Calu3 (cell line): ENCODE data around the gene SLC16A2. TPM values are rescaled to one million over a fixed set of nuclear protein-coding genes. Genes with fewer than 3 reads are reported as not detected.
"Not testable (repeated sequence)": the region's sequence is repeated elsewhere in the genome, so short reads cannot be mapped to it uniquely, and the experiment has no call there.

ENCODE experiments used
- BruUV-seq: library from RNA; stranded (reverse); fragments of 400-500 nt; replicated peaks from 2 replicates; lab custom pipeline; 2021; lab: Mats Ljungman, UMichigan
- CTCF ChIA-PET: fragments of 300-600 bp; sonication (Branson Sonifier 250); formaldehyde crosslinking; loops from one replicate; lab custom pipeline; 2022; ENCODE audit warnings: antibody characterized with exemption; lab: Charles Lee
- DNase-seq: peaks from one replicate; pipeline ENCODE4 v3.0.0; 2022
- H3K27ac Mint-ChIP-seq: one replicate; pipeline ENCODE4 v1.8.0; 2022; ENCODE audit warnings: mixed read lengths; ENCODE audit not compliant: unreplicated experiment
- H3K27me3 Mint-ChIP-seq: one replicate; pipeline ENCODE4 v1.8.0; 2022; ENCODE audit warnings: mixed read lengths; ENCODE audit not compliant: unreplicated experiment
- H3K36me3 Mint-ChIP-seq: one replicate; pipeline ENCODE4 v1.8.0; 2022; ENCODE audit warnings: mild to moderate bottlenecking, moderate library complexity, mixed read lengths; ENCODE audit not compliant: insufficient read depth, unreplicated experiment
- H3K4me1 Mint-ChIP-seq: one replicate; pipeline ENCODE4 v1.8.0; 2022; ENCODE audit warnings: mild to moderate bottlenecking, low read depth, mixed read lengths; ENCODE audit not compliant: unreplicated experiment
- H3K4me3 Mint-ChIP-seq: one replicate; pipeline ENCODE4 v1.8.0; 2022; ENCODE audit warnings: mild to moderate bottlenecking, low read depth, moderate library complexity, mixed read lengths; ENCODE audit not compliant: unreplicated experiment
- H3K9me3 Mint-ChIP-seq: one replicate; pipeline ENCODE4 v1.8.0; 2022; ENCODE audit warnings: low read depth, mixed read lengths; ENCODE audit not compliant: unreplicated experiment
- CTCF ChIP-seq: fragments of 200-600 bp; IDR thresholded peaks from one replicate; pipeline ENCODE4 v1.8.0; 2022; ENCODE audit warnings: antibody characterized with exemption; ENCODE audit not compliant: unreplicated experiment
- intact Hi-C: fragments of 100-400 bp; cut with micrococcal nuclease; formaldehyde crosslinking; loops from one replicate; pipeline ENCODE4 v1.10.0; 2022; ENCODE audit not compliant: unreplicated experiment
- total RNA-seq: library from RNA; stranded (reverse); gene quantifications from 2 replicates; pipeline ENCODE4 v1.2.3, GENCODE V29; 2022

Gene SLC16A2
- total RNA-seq, 1 experiment from 2014 or later, result 0.59 TPM

GRCh38 chrX:74510401-74510800 lies 89.1 kb downstream of the SLC16A2 start:
- intact Hi-C loops, result no loop called here
- no peaks in the 10 kb centered on the region for H3K27me3 Mint-ChIP-seq
- H3K9me3 Mint-ChIP-seq, result no peaks in the 10 kb centered on the region
- H3K4me1 Mint-ChIP-seq, result no peaks in the 10 kb centered on the region
- no peaks in the 10 kb centered on the region for H3K36me3 Mint-ChIP-seq
- DNase-seq, result no peak
- no peak for TF ChIP-seq CTCF
- BruUV-seq, result no TSS peak
- no peak overlapping the region for H3K27ac Mint-ChIP-seq
- H3K4me3 Mint-ChIP-seq, result no peak overlapping the region
- CTCF ChIA-PET, result no interaction called here

- no peak for TF ChIP-seq CTCF
- H3K9me3 Mint-ChIP-seq, result no peaks in the 10 kb centered on the region
- intact Hi-C loops, result no loop called here
- H3K27me3 Mint-ChIP-seq, result no peaks in the 10 kb centered on the region
- H3K36me3 Mint-ChIP-seq, result no peaks in the 10 kb centered on the region
- H3K4me1 Mint-ChIP-seq, result no peaks in the 10 kb centered on the region
- CTCF ChIA-PET, result interaction anchor here (0.5 kb wide), 1 partner anchor 132 kb away, joined by 4 read pairs; no protein-coding TSS in a partner anchor
- BruUV-seq, result no TSS peak
- DNase-seq, result no peak
- no peak overlapping the region for H3K27ac Mint-ChIP-seq
- no peak overlapping the region for H3K4me3 Mint-ChIP-seq
These were observed 90.4 kb downstream of the SLC16A2 start for GRCh38 chrX:74511704-74512103.

GRCh38 chrX:74514384-74514783 lies 93.1 kb downstream of the SLC16A2 start:
- CTCF ChIA-PET, result no interaction called here
- TF ChIP-seq CTCF, result no peak
- BruUV-seq, result no TSS peak
- Mint-ChIP-seq H3K36me3 (no peaks in the 10 kb centered on the region), H3K27ac (no peak overlapping the region), H3K4me3 (no peak overlapping the region), H3K4me1 (no peaks in the 10 kb centered on the region), H3K9me3 (no peaks in the 10 kb centered on the region), H3K27me3 (no peaks in the 10 kb centered on the region)
- DNase-seq, result peak; percentile 1
- intact Hi-C loops, result no loop called here

- H3K27ac Mint-ChIP-seq, result no peak overlapping the region
- TF ChIP-seq CTCF, result no peak
- no peaks in the 10 kb centered on the region for H3K4me1 Mint-ChIP-seq
- no TSS peak for BruUV-seq
- intact Hi-C loops, result no loop called here
- no peaks in the 10 kb centered on the region for H3K36me3 Mint-ChIP-seq
- DNase-seq, result no peak
- no peaks in the 10 kb centered on the region for H3K9me3 Mint-ChIP-seq
- H3K27me3 Mint-ChIP-seq, result no peaks in the 10 kb centered on the region
- CTCF ChIA-PET, result no interaction called here
- H3K4me3 Mint-ChIP-seq, result no peak overlapping the region
These were observed 94.1 kb downstream of the SLC16A2 start for GRCh38 chrX:74515356-74515755.

GRCh38 chrX:74516013-74516412 lies 94.7 kb downstream of the SLC16A2 start:
- DNase-seq, CTCF ChIA-PET, BruUV-seq, H3K27me3 Mint-ChIP-seq, H3K4me3 Mint-ChIP-seq, intact Hi-C loops, H3K4me1 Mint-ChIP-seq, H3K9me3 Mint-ChIP-seq, H3K36me3 Mint-ChIP-seq, H3K27ac Mint-ChIP-seq: not testable (repeated sequence)
